Panc1 (cell line): ENCODE data around the gene NXPE2. TPM values are rescaled to one million over a fixed set of nuclear protein-coding genes. Genes with fewer than 3 reads are reported as not detected.

ENCODE experiments used
- ATAC-seq: fragments of 200-7000 bp; cut with Tn5 transposase; 2 replicates; pipeline ENCODE4 v1.9.1; 2020; ENCODE audit warnings: mild to moderate bottlenecking, moderate library complexity
- BruUV-seq: library from RNA; stranded (reverse); fragments of 400-500 nt; replicated peaks from 2 replicates; lab custom pipeline; 2021; lab: Mats Ljungman, UMichigan
- CTCF ChIA-PET: fragments of 300-600 bp; sonication (Branson Sonifier 250); formaldehyde crosslinking; loops from one replicate; lab custom pipeline; 2022; ENCODE audit warnings: antibody characterized with exemption; lab: Charles Lee
- POLR2A ChIA-PET: fragments of 300-600 bp; sonication (Branson Sonifier 250); formaldehyde crosslinking; loops from one replicate; lab custom pipeline; 2022; ENCODE audit warnings: antibody characterized with exemption; lab: Charles Lee
- DNase-seq: peaks from one replicate; pipeline ENCODE4 v3.0.0-alpha.2; 2010; ENCODE audit warnings: low read depth, low spot score
- H3K27ac ChIP-seq: 2 replicates; pipeline ENCODE4 v1.5.1; 2011; ENCODE audit warnings: mild to moderate bottlenecking, low read length, inconsistent platforms
- H3K27me3 ChIP-seq: fragments of 200-500 bp; sonication (Bioruptor generic); 2 replicates; pipeline ENCODE4 v1.6.0; 2014; ENCODE audit warnings: low read length, inconsistent platforms; ENCODE audit not compliant: control insufficient read depth, insufficient read depth
- H3K36me3 ChIP-seq: fragments of 200-500 bp; sonication (Bioruptor generic); 2 replicates; pipeline ENCODE4 v1.5.1; 2014; ENCODE audit warnings: inconsistent platforms, mild to moderate bottlenecking, low read length, moderate library complexity; ENCODE audit not compliant: control insufficient read depth, insufficient read depth
- H3K4me1 ChIP-seq: 2 replicates; pipeline ENCODE4 v1.5.1; 2011; ENCODE audit warnings: inconsistent platforms, mild to moderate bottlenecking, low read length, moderate library complexity; ENCODE audit not compliant: control insufficient read depth, insufficient read depth
- H3K4me3 ChIP-seq, 2 experiments: 2 replicates each; pipeline ENCODE4 v1.5.1; 2011 to 2012; ENCODE audit warnings: low read depth in 2 of 2, low read length in 2 of 2, mild to moderate bottlenecking in 2 of 2, inconsistent platforms in 1 of 2, moderate library complexity in 1 of 2
- H3K9me3 ChIP-seq: fragments of 200-500 bp; sonication (Bioruptor generic); 2 replicates; pipeline ENCODE4 v1.5.1; 2014; ENCODE audit warnings: low read depth, mild to moderate bottlenecking, inconsistent platforms, low read length, moderate library complexity; ENCODE audit not compliant: control insufficient read depth, insufficient read depth
- POLR2AphosphoS5 ChIP-seq: IDR thresholded peaks from 2 replicates; pipeline ENCODE4 v1.6.1; 2012; ENCODE audit warnings: mild to moderate bottlenecking, low read depth, low read length, moderate library complexity
- REST ChIP-seq, 2 experiments: IDR thresholded peaks; 2 replicates each; pipeline ENCODE4 v1.6.1; 2011 to 2012; ENCODE audit warnings: low read depth in 2 of 2, control low read depth in 1 of 2, low read length in 1 of 2, mild to moderate bottlenecking in 1 of 2, moderate library complexity in 1 of 2; ENCODE audit not compliant: insufficient read depth in 1 of 2
- SIN3A ChIP-seq: IDR thresholded peaks from 2 replicates; pipeline ENCODE4 v1.6.1; 2012; ENCODE audit warnings: low read depth, mild to moderate bottlenecking, low read length, moderate library complexity, borderline replicate concordance; ENCODE audit not compliant: insufficient read depth
- TCF7L2 ChIP-seq: IDR thresholded peaks from 2 replicates; pipeline ENCODE4 v1.6.1; 2011; ENCODE audit warnings: mild to moderate bottlenecking, low read depth, low read length, inconsistent platforms
- in situ Hi-C: cut with HindIII; loops from 2 replicates; pipeline ENCODE4 v1.10.0; 2016; ENCODE audit warnings: low sequenced_read_pairs, low pct_unique_long_range_greater_than_20kb
- intact Hi-C: fragments of 100-400 bp; cut with micrococcal nuclease; formaldehyde crosslinking; loops from one replicate; pipeline ENCODE4 v1.10.0; 2022; ENCODE audit not compliant: unreplicated experiment
- total RNA-seq: library from RNA; stranded (reverse); gene quantifications from one replicate; pipeline ENCODE4 v1.2.1, GENCODE V29; 2021; ENCODE audit not compliant: unreplicated experiment
- TF ChIP-seq, protein P1 (sequence below): fragments of 450-650 bp; IDR thresholded peaks from 2 replicates; pipeline ENCODE4 v1.5.1; 2017; ENCODE audit warnings: mild to moderate bottlenecking

The NXPE2 gene
- total RNA-seq, 1 experiment from 2014 or later: not detected

DNA sequence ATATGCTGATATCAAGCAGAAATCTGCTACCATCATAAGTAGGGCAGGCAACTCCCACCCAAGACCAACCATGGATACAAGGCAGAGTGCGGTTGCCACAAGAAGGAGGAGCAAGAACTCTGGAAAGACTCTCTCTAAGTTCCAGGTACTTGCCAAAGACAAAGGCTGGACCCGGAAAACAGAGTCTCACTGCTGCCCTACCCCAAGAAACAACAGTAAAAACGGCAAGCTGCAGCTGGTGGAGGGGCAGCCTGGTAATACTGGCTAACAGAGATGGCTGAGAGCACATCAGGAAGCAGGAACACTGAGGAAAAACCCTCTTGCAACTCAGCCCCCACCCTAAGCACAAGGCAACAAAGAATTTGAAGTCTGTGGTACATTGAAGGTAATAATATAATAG, 27.7 kb upstream of the NXPE2 start:
- CTCF ChIA-PET: no interaction called here
- intact Hi-C loops: no loop called here
- H3K27me3 ChIP-seq: no peaks in the 10 kb centered on the region
- TF ChIP-seq REST (IDR thresholded peaks at IDR 0.05; ENCODE audit: insufficient read depth in 1 of 2, low read depth in 2 of 2, low read length in 1 of 2): no peak
- TF ChIP-seq SIN3A: no peak
- TF ChIP-seq TCF7L2: no peak
- TF ChIP-seq POLR2AphosphoS5: no peak
- TF ChIP-seq, protein P1, sequence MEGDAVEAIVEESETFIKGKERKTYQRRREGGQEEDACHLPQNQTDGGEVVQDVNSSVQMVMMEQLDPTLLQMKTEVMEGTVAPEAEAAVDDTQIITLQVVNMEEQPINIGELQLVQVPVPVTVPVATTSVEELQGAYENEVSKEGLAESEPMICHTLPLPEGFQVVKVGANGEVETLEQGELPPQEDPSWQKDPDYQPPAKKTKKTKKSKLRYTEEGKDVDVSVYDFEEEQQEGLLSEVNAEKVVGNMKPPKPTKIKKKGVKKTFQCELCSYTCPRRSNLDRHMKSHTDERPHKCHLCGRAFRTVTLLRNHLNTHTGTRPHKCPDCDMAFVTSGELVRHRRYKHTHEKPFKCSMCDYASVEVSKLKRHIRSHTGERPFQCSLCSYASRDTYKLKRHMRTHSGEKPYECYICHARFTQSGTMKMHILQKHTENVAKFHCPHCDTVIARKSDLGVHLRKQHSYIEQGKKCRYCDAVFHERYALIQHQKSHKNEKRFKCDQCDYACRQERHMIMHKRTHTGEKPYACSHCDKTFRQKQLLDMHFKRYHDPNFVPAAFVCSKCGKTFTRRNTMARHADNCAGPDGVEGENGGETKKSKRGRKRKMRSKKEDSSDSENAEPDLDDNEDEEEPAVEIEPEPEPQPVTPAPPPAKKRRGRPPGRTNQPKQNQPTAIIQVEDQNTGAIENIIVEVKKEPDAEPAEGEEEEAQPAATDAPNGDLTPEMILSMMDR: no peak
- no peak overlapping the region for H3K27ac ChIP-seq
- no peaks in the 10 kb centered on the region for H3K9me3 ChIP-seq
- POLR2A ChIA-PET: no interaction called here
- H3K4me1 ChIP-seq: no peaks in the 10 kb centered on the region
- no peak overlapping the region for H3K4me3 ChIP-seq
- H3K36me3 ChIP-seq: no peaks in the 10 kb centered on the region
- DNase-seq: no peak
- ATAC-seq: no peak
- in situ Hi-C loops: no loop called here
- no TSS peak for BruUV-seq

DNA sequence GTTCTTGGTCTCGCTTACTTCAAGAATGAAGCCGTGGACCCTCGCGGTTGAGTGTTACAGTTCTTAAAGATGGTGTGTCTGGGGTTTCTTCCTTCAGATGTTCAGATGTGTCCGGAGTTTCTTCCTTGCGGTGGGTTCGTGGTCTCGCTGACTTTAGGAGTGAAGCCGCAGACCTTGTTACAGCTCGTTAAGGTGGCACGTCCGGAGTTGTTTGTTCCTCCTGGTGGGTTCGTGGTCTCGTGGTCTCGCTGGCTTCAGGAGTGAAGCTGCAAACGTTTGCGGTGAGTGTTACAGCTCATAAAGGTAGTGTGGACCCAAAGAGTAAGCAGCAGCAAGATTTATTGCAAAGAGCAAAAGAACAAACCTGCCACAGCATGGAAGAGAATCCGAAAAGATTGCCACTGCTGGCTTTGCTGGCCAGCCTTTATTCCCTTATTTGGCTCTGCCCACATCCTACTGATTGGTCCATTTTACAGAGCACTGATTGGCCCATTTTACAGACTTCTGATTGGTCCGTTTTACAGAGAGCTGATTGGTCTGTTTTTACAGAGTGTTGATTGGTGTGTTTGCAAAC, 27.1 kb upstream of the NXPE2 start:
- TF ChIP-seq TCF7L2 (no peak), REST (IDR thresholded peaks at IDR 0.05; ENCODE audit: insufficient read depth in 1 of 2, low read depth in 2 of 2, low read length in 1 of 2) (no peak), POLR2AphosphoS5 (no peak), SIN3A (no peak)
- TF ChIP-seq, protein P1: no peak
- ATAC-seq: no peak
- no TSS peak for BruUV-seq
- no peaks in the 10 kb centered on the region for H3K9me3 ChIP-seq
- no peaks in the 10 kb centered on the region for H3K36me3 ChIP-seq
- no peak for DNase-seq
- in situ Hi-C loops: no loop called here
- H3K27me3 ChIP-seq: no peaks in the 10 kb centered on the region
- no peaks in the 10 kb centered on the region for H3K4me1 ChIP-seq
- intact Hi-C loops: no loop called here
- no peak overlapping the region for H3K27ac ChIP-seq
- POLR2A ChIA-PET: no interaction called here
- CTCF ChIA-PET: interaction anchor here (0.7 kb wide), 1 partner anchor 10 kb away, joined by 3 read pairs; no protein-coding TSS in a partner anchor
- H3K4me3 ChIP-seq: no peak overlapping the region
